ENCODE data around the gene HES6. TPM values are rescaled to one million over a fixed set of nuclear protein-coding genes. Genes with fewer than 3 reads are reported as not detected.

Gene HES6
- polyA plus RNA-seq, 1 donor, result 22.0 TPM

Other genes with a start within 250 kb of the HES6 start
- gene SCLY, start 179.0 kb downstream of the HES6 start, polyA plus RNA-seq (ENCODE audit: insufficient read length), result 11.3 TPM
- 1.2 TPM for gene ESPNL, start 139.7 kb downstream of the HES6 start, polyA plus RNA-seq (ENCODE audit: insufficient read length)
- 25.9 TPM for gene KLHL30, start 101.4 kb downstream of the HES6 start, polyA plus RNA-seq (ENCODE audit: insufficient read length)
- gene ERFE, start 81.1 kb downstream of the HES6 start, polyA plus RNA-seq (ENCODE audit: insufficient read length), result 6.3 TPM
- gene ILKAP, start 36.3 kb downstream of the HES6 start, polyA plus RNA-seq (ENCODE audit: insufficient read length), result 36.4 TPM
- gene PER2, start 48.6 kb upstream of the HES6 start, polyA plus RNA-seq (ENCODE audit: insufficient read length), result 4.4 TPM
- 9.3 TPM for gene TRAF3IP1, start 80.5 kb upstream of the HES6 start, polyA plus RNA-seq (ENCODE audit: insufficient read length)
- 49.7 TPM for gene ASB1, start 186.9 kb upstream of the HES6 start, polyA plus RNA-seq (ENCODE audit: insufficient read length)